ENCODE measurements around the gene RNPS1. TPM values are rescaled to one million over a fixed set of nuclear protein-coding genes. Genes with fewer than 3 reads are reported as not detected.
"Not testable (repeated sequence)": the region's sequence is repeated elsewhere in the genome, so short reads cannot be mapped to it uniquely, and the experiment has no call there.

RNPS1 gene
- polyA plus RNA-seq, 6 donors from 2014 or later: 238 to 325 (median 252) TPM

- Mint-ChIP-seq H3K36me3 (peaks cover 10 to 17% of the 10 kb centered on the region in 2 donors), H3K4me1 (peaks cover 5 to 11% (median 6%) of the 10 kb centered on the region in 3 donors)
- H3K27ac Mint-ChIP-seq; DNase-seq; H3K9me3 Mint-ChIP-seq; H3K27me3 Mint-ChIP-seq; H3K4me3 Mint-ChIP-seq; ATAC-seq (ENCODE audit: low read depth in 2 of 2): not testable (repeated sequence)
Observed at GRCh38 chr16:2258530-2258929, 9.4 kb downstream of the RNPS1 start.

DNA sequence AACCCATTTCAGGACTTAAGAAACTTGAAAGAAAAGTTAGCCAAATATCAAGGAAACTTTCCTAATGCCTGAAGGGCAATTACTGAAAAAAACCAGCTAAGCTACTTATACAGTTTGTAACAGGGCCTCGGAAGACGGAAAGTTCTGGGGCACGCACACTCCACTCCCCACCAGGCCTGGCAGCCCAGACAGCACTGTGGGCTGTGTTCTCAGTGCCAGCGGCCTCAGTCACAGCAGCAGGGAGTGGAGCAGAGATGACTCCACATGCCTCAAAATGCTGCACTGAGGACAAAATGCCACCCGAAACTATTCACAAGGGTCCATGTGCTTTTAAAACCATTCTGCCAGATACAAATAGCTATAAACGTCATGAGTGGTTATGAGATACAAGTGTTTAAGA lies 10.2 kb downstream of the RNPS1 start:
- peaks cover 5 to 15% (median 6%) of the 10 kb centered on the region in 3 donors for H3K4me1 Mint-ChIP-seq
- peak overlapping the region in 1 of 6 donors; percentile 59 for H3K27ac Mint-ChIP-seq
- H3K9me3 Mint-ChIP-seq: no peaks in the 10 kb centered on the region
- DNase-seq: no peak
- no peak overlapping the region for H3K4me3 Mint-ChIP-seq
- peaks cover 10 to 24% of the 10 kb centered on the region in 2 donors for H3K36me3 Mint-ChIP-seq
- no peak for ATAC-seq (ENCODE audit: low read depth in 2 of 2)
- no peaks in the 10 kb centered on the region for H3K27me3 Mint-ChIP-seq

- Mint-ChIP-seq H3K4me3 (peak overlapping the region in 1 of 8 donors; percentile 42), H3K9me3 (no peaks in the 10 kb centered on the region), H3K27ac (peak overlapping the region in 3 of 6 donors; percentile 26 to 79 (median 43)), H3K36me3 (peaks cover 10 to 19% of the 10 kb centered on the region in 2 donors), H3K4me1 (peaks cover 5 to 22% (median 6%) of the 10 kb centered on the region in 3 donors), H3K27me3 (no peaks in the 10 kb centered on the region)
- DNase-seq (no peak), ATAC-seq (ENCODE audit: low read depth in 2 of 2) (no peak)
Observed at GRCh38 chr16:2256531-2257140, 11.3 kb downstream of the RNPS1 start.

DNA sequence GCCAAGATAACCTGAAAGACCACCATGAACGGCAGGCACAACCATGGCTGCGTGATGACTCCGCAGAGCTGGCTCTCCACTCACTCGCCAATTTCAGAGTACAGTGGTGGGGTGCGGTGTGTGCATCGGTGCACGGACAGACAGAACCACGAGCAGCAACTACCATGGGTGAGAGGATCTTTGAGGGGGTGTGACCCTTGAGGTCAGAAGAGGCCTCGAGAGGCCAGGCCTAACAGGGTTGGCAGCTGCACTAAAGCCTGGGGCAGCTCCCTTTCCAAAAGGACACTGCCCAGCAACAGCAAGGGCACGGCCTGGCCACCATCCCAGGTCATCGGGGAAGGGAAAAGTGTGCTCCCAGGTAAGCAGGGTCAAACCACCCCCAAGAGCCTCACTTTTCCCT lies 14.6 kb downstream of the RNPS1 start:
- H3K4me1 Mint-ChIP-seq: peaks cover 5 to 31% (median 6%) of the 10 kb centered on the region in 3 donors
- DNase-seq (no peak), ATAC-seq (ENCODE audit: low read depth in 2 of 2) (no peak)
- no peaks in the 10 kb centered on the region for H3K27me3 Mint-ChIP-seq
- peak overlapping the region in 4 of 8 donors; percentile 39 to 89 (median 72) for H3K4me3 Mint-ChIP-seq
- peaks cover 10 to 14% of the 10 kb centered on the region in 2 donors for H3K36me3 Mint-ChIP-seq
- H3K9me3 Mint-ChIP-seq: no peaks in the 10 kb centered on the region
- H3K27ac Mint-ChIP-seq: peak overlapping the region in 4 of 6 donors; percentile 59 to 91 (median 86)

DNA sequence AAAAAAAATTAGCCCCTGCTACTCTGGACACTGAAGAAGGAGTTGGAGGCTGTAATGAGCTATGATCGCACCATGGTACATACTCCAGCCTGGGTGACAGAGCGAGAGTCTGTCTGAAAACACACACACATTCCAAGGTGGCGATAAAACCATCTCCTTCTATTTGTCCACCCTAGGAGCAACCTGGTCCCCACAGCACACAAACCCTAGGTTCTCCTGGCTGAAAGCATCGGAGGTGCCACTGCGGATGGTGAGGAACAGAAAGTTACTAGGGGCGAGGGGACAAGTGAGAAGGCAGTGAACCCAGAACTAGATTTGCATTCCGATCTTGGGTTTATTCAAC lies 15.1 kb downstream of the RNPS1 start:
- no peak for ATAC-seq (ENCODE audit: low read depth in 2 of 2)
- peaks cover 10 to 14% of the 10 kb centered on the region in 2 donors for H3K36me3 Mint-ChIP-seq
- no peaks in the 10 kb centered on the region for H3K27me3 Mint-ChIP-seq
- peak overlapping the region in 6 of 8 donors; percentile 9 to 89 (median 51) for H3K4me3 Mint-ChIP-seq
- peaks cover 5 to 30% (median 6%) of the 10 kb centered on the region in 3 donors for H3K4me1 Mint-ChIP-seq
- H3K9me3 Mint-ChIP-seq: no peaks in the 10 kb centered on the region
- no peak for DNase-seq
- H3K27ac Mint-ChIP-seq: peak overlapping the region; percentile 24 to 91 (median 86)

GRCh38 chr16:2251296-2252111 lies 16.4 kb downstream of the RNPS1 start, which contains the start of gene ECI1:
Gene ECI1, minus strand, starts transcription at chr16:2251587. Its CDS starts 21 bp downstream, at chr16:2251566.
- DNase-seq: peak; percentile 85
- H3K4me3 Mint-ChIP-seq: peak within 1 kb of the TSS; percentile 83 to 94 (median 90)
- H3K27ac Mint-ChIP-seq: peak within 1 kb of the TSS; percentile 90 to 98 (median 93)
- peaks cover 5 to 9% of the 10 kb centered on the region in 2 donors for H3K36me3 Mint-ChIP-seq
- no peaks in the 10 kb centered on the region for H3K27me3 Mint-ChIP-seq
- no peaks in the 10 kb centered on the region for H3K9me3 Mint-ChIP-seq
- peak; percentile 83 to 85 for ATAC-seq (ENCODE audit: low read depth in 2 of 2)
- H3K4me1 Mint-ChIP-seq: peaks cover 0 to 27% (median under 1%) of the 10 kb centered on the region in 3 donors

DNA sequence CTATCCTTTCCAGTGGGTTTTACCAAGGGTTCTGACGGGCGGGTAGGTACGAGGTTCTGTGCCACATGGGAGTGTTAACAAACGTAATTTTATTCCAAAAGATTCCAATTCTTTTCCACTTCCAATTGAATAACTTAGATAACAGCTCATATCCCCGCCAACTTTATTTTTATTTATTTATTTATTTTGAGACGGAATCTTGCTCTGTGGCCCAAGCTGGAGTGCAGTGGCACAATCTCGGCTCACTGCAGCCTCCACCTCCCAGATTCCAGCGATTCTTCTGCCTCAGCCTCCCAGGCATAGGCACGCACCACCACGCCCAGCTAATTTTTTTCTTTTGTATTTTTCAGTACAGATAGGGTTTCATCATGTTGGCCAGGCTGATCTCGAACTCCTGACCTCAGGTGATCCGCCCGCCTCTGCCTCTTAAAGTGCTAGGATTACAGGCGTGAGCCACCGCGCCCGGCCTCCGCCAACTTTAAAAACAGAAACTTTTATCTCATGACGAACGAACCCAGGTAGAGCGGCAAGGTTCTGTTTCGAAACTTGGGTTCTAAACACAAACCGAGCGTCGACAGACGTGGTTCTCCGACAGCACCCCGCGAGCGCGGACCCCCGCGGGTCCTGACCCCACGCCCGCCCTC lies 17.2 kb downstream of the RNPS1 start:
- H3K36me3 Mint-ChIP-seq: peaks cover 0 to 7% of the 10 kb centered on the region in 2 donors
- no peak for DNase-seq
- ATAC-seq (ENCODE audit: low read depth in 2 of 2): peak in 1 of 2 donors; percentile 23
- peak overlapping the region; percentile 67 to 98 (median 92) for H3K27ac Mint-ChIP-seq
- H3K27me3 Mint-ChIP-seq: no peaks in the 10 kb centered on the region
- H3K4me3 Mint-ChIP-seq: peak overlapping the region; percentile 83 to 94 (median 90)
- H3K9me3 Mint-ChIP-seq: no peaks in the 10 kb centered on the region
- peaks cover 0 to 26% (median 0%) of the 10 kb centered on the region in 3 donors for H3K4me1 Mint-ChIP-seq

DNA sequence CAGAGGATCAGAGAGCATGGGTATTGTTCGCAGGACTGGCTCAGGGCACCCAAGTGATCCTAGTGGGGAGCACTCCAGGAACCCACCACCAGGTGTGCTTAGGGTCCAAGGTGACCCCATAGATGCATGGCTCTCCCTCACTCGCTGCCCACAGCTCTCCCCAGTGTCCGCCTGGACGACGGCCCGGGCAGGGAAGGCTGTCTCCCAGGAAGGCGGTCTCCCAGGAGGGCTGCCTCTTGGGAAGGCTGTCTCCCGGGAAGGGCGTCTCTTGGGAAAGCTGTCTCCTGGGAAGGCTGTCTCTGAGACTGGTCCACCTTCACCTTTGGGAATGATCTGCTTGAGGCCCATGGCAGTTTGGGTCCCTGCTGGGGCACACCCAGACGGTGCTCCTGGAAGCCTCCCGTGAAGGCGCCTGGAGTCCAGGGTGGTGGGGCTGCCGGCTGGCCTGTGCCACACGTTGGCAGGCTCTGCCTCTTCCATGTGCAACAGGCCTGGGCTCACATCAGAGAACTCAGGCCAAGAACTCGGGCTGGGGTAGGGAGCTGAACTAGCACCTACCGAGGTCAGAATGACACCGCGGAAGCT lies 21.5 kb downstream of the RNPS1 start:
- H3K27ac Mint-ChIP-seq: no peak overlapping the region
- H3K4me3 Mint-ChIP-seq: no peak overlapping the region
- H3K27me3 Mint-ChIP-seq: no peaks in the 10 kb centered on the region
- peaks cover 0 to 9% (median 0%) of the 10 kb centered on the region in 3 donors for H3K4me1 Mint-ChIP-seq
- DNase-seq (no peak), ATAC-seq (ENCODE audit: low read depth in 2 of 2) (no peak)
- H3K36me3 Mint-ChIP-seq: no peaks in the 10 kb centered on the region
- H3K9me3 Mint-ChIP-seq: no peaks in the 10 kb centered on the region

- H3K27ac Mint-ChIP-seq: peak overlapping the region in 1 of 6 donors; percentile 11
- peaks cover 0 to 2% (median 0%) of the 10 kb centered on the region in 3 donors for H3K4me1 Mint-ChIP-seq
- no peak for ATAC-seq (ENCODE audit: low read depth in 2 of 2)
- H3K36me3 Mint-ChIP-seq: no peaks in the 10 kb centered on the region
- DNase-seq: no peak
- no peaks in the 10 kb centered on the region for H3K27me3 Mint-ChIP-seq
- no peaks in the 10 kb centered on the region for H3K9me3 Mint-ChIP-seq
- peak overlapping the region in 1 of 8 donors; percentile 35 for H3K4me3 Mint-ChIP-seq
Observed at GRCh38 chr16:2244926-2245795, 22.8 kb downstream of the RNPS1 start.

GRCh38 chr16:2244301-2244700 lies 23.6 kb downstream of the RNPS1 start:
- Mint-ChIP-seq H3K27me3 (no peaks in the 10 kb centered on the region), H3K36me3 (no peaks in the 10 kb centered on the region), H3K4me3 (no peak overlapping the region), H3K9me3 (no peaks in the 10 kb centered on the region), H3K4me1 (no peaks in the 10 kb centered on the region), H3K27ac (no peak overlapping the region)
- ATAC-seq (ENCODE audit: low read depth in 2 of 2) (no peak), DNase-seq (no peak)

DNA sequence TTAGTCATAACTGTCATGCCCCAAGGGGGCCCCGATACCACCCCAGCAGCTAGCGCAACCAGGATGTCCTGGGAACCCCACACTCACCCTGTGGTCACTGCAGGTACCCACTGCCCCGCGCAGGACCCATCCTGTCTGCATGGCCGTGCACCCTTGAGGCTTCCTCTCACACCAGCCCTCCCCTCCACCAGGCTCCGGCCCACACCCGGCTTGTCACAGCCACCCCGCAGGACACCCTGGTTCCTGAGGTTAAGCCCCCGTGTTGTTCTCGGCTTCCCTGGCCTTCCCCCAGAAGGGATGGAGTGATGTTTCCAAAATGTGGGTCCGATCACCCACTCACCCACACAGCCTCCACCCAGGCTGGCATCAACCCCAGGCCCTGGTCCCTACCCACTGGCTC lies 24.1 kb downstream of the RNPS1 start:
- no peak for ATAC-seq (ENCODE audit: low read depth in 2 of 2)
- Mint-ChIP-seq H3K4me1 (no peaks in the 10 kb centered on the region), H3K36me3 (no peaks in the 10 kb centered on the region), H3K4me3 (no peak overlapping the region), H3K27me3 (no peaks in the 10 kb centered on the region), H3K27ac (no peak overlapping the region), H3K9me3 (no peaks in the 10 kb centered on the region)
- no peak for DNase-seq

DNA sequence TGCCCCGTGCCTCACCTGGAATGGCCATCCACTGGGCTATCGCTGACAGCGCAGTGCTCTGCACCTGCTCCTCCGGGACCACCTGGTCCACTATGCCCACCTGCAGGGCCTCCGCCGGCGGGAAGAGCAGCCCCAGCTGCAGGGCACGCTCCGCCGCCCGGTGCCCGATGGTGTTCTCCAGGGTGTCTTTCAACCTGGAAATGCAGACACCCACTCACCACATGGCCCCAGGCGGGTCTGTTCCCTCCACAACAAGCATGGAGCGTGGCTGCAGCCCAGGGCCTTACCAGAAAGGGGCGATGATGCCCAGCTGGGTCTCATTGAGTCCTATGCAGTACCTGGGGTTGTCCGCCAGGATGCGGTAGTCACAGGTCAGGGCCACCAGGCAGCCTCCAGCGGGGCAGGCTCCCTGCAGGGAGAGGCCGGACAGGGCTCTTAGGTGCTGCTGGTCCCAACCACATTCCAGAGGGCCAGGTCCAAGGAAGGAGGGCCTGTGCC lies 24.8 kb downstream of the RNPS1 start:
- Mint-ChIP-seq H3K36me3 (no peaks in the 10 kb centered on the region), H3K27ac (no peak overlapping the region), H3K27me3 (no peaks in the 10 kb centered on the region), H3K4me3 (no peak overlapping the region), H3K9me3 (no peaks in the 10 kb centered on the region), H3K4me1 (no peaks in the 10 kb centered on the region)
- DNase-seq: no peak
- no peak for ATAC-seq (ENCODE audit: low read depth in 2 of 2)

Measured in naive B cell (primary cell).